Lung (tissue), 12 donors: Measurements from ENCODE around the gene UNC50. TPM values are rescaled to one million over a fixed set of nuclear protein-coding genes. Genes with fewer than 3 reads are reported as not detected.
A peak's percentile ranks its signal among the peaks of the same experiment; 100 is the strongest.

Experiments
- ATAC-seq: fragments of 200-7000 bp; cut with Tn5 transposase; one replicate; pipeline ENCODE4 v1.9.1; 2020; ENCODE audit warnings: moderate number of reproducible peaks; ENCODE audit not compliant: insufficient read depth, low FRiP score
- DNase-seq, 3 donors: peaks; one replicate each; pipeline ENCODE4 v3.0.0-alpha.2; 2013 to 2017
- H3K27ac ChIP-seq, 2 donors: one replicate each; pipeline ENCODE4 v1.5.1; 2013; ENCODE audit warnings: mild to moderate bottlenecking in 2 of 2, moderate library complexity in 2 of 2, control low read depth in 1 of 2, inconsistent platforms in 1 of 2, low read depth in 1 of 2, low read length in 1 of 2
- H3K27me3 ChIP-seq, 3 donors: one replicate each; pipeline ENCODE4 v1.5.1; 2013; ENCODE audit warnings: low read length in 2 of 3; ENCODE audit not compliant: control insufficient read depth in 3 of 3, insufficient read depth in 3 of 3
- H3K36me3 ChIP-seq, 4 donors: one replicate each; pipeline ENCODE4 v1.5.1; 2013; ENCODE audit warnings: low read length in 4 of 4, mild to moderate bottlenecking in 1 of 4, moderate library complexity in 1 of 4; ENCODE audit not compliant: control insufficient read depth in 4 of 4, insufficient read depth in 4 of 4
- H3K4me1 ChIP-seq, 5 donors: one replicate each; pipeline ENCODE4 v1.5.1; 2013; ENCODE audit warnings: low read length in 5 of 5, mild to moderate bottlenecking in 2 of 5, moderate library complexity in 1 of 5; ENCODE audit not compliant: control insufficient read depth in 5 of 5, insufficient read depth in 5 of 5
- H3K4me3 ChIP-seq: one replicate; pipeline ENCODE4 v1.5.1; 2013; ENCODE audit warnings: mild to moderate bottlenecking, control low read depth, moderate library complexity
- H3K9ac ChIP-seq, 2 donors: one replicate each; pipeline ENCODE4 v1.5.1; 2013; ENCODE audit warnings: low read length in 2 of 2, control low read depth in 1 of 2; ENCODE audit not compliant: insufficient read depth in 1 of 2
- H3K9me3 ChIP-seq, 4 donors: one replicate each; pipeline ENCODE4 v1.5.1; 2013; ENCODE audit warnings: low read length in 3 of 4, mild to moderate bottlenecking in 1 of 4, moderate library complexity in 1 of 4; ENCODE audit not compliant: control insufficient read depth in 4 of 4, insufficient read depth in 3 of 4
- CTCF ChIP-seq: IDR thresholded peaks from 2 replicates; pipeline ENCODE4 v1.5.1; 2012; ENCODE audit warnings: mild to moderate bottlenecking; ENCODE audit errors: control extremely low read depth, extremely low read depth
- WGBS, 2 donors: extraction: QIAGEN DNeasy Blood & Tissue Kit; methylation state at CpG; one replicate each; pipeline ENCODE4 v1.1.7; 2013; 5-methylcytosine and 5-hydroxymethylcytosine counted together
- polyA plus RNA-seq, 2 donors: library from polyadenylated mRNA; stranded (reverse); fragments of 200-250 nt; gene quantifications; one replicate each; pipeline ENCODE4 v1.2.1, GENCODE V29; 2013
- total RNA-seq, 2 donors: library from RNA; depleted of rRNA in 1 of 2; stranded (reverse); fragments of >200 nt in 1 of 2; gene quantifications; one replicate each; pipeline ENCODE4 v1.2.1, GENCODE V29; 2014 to 2021
- donor health status: control.
- donor health status: control.
- donor health status: Bipolar disorder and iron deficiency.
- donor health status: healthy.
- donor health status: DM: yes; HTN: yes; CAD: no.

The UNC50 gene
- total and polyA plus RNA-seq, 4 donors = 36.4 to 54.7 (median 43.7) TPM

GRCh38 chr2:98608962-98609604 lies 694 bp downstream of the UNC50 start:
- WGBS, 2 donors = 3 to 4% methylated on average over 29 of the region's 29 CpGs
- Histone ChIP-seq H3K9ac (peak overlapping the region; percentile 75 to 96), H3K9me3 (no peaks in the 10 kb centered on the region), H3K36me3 (peaks cover 5 to 24% (median 15%) of the 10 kb centered on the region in 4 donors), H3K27me3 (no peaks in the 10 kb centered on the region), H3K27ac (peak overlapping the region; percentile 96 to 98), H3K4me3 (peak overlapping the region; percentile 100), H3K4me1 (peaks cover 5 to 29% (median 16%) of the 10 kb centered on the region in 5 donors)
- DNase-seq = peak; percentile 52 to 56 (median 56)
- ATAC-seq = no peak
- TF ChIP-seq CTCF = no peak

- H3K4me1 ChIP-seq = peaks cover 2 to 15% (median 8%) of the 10 kb centered on the region in 5 donors
- H3K4me3 ChIP-seq = no peak overlapping the region
- ATAC-seq (no peak), DNase-seq (no peak)
- no peaks in the 10 kb centered on the region for H3K9me3 ChIP-seq
- H3K9ac ChIP-seq = no peak overlapping the region
- TF ChIP-seq CTCF = no peak
- peaks cover 20 to 38% (median 33%) of the 10 kb centered on the region in 4 donors for H3K36me3 ChIP-seq
- H3K27ac ChIP-seq = no peak overlapping the region
- WGBS, 2 donors = 96 to 99% methylated on average over 9 of the region's 9 CpGs
- H3K27me3 ChIP-seq = no peaks in the 10 kb centered on the region
Measured at GRCh38 chr2:98614024-98614739, 5.8 kb downstream of the UNC50 start.

DNA sequence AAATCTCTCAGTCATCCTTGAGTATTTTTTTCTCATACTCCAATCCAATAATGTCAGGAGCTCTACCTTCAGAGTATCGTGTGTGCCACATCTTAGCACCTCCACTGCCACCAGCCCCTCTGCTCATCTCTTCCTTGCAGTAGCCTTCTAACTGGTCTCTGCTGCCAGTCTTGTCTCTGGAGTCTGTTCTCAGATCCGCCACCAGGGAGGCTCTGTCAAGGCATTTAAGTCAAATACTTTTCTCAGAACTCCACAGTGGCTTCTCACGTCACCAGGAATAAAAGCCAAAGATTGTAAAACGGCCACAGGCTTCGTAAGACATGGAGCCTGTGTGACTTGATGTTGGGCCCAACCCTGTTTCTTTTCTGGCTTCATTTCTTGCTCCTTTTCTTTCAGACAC lies 7.1 kb downstream of the UNC50 start:
- Histone ChIP-seq H3K27ac (no peak overlapping the region), H3K27me3 (no peaks in the 10 kb centered on the region), H3K9me3 (no peaks in the 10 kb centered on the region), H3K4me1 (peaks cover 0 to 4% (median under 1%) of the 10 kb centered on the region in 5 donors), H3K4me3 (no peak overlapping the region), H3K36me3 (peaks cover 20 to 38% (median 31%) of the 10 kb centered on the region in 4 donors), H3K9ac (no peak overlapping the region)
- DNase-seq (no peak), ATAC-seq (no peak)
- 92 to 94% methylated on average over 5 of the region's 5 CpGs for WGBS, 2 donors
- TF ChIP-seq CTCF = no peak
